ENCODE results near the gene LIMA1. TPM values are rescaled to one million over a fixed set of nuclear protein-coding genes. Genes with fewer than 3 reads are reported as not detected.

Gene LIMA1
- total and polyA plus RNA-seq, 2 of the 4 experiments (the other 2 are of a cell fraction) = 126 to 163 TPM

Small RNAs within 50 kb of the gene (microRNA-seq; reads per million reads assigned to microRNA genes)
- gene MIR1293 (ENCODE audit: insufficient read depth in 1 of 2, insufficient read length in 1 of 2, unreplicated experiment in 1 of 2) (0.37 to 19.6 reads per million in 2 experiments), gene RNU6-1093P (ENCODE audit: insufficient read depth, insufficient read length) (not detected)

Small RNAs within 50 kb of the gene (small RNA-seq; reads per million reads assigned to genes)
- gene MIR1293 (0.49 to 46.6 (median 33.3) reads per million in 5 experiments), gene RNU6-1093P (0 reads per million in 5 experiments)

Other genes with a start within 250 kb of the LIMA1 start
- 1.4 and 1.6 TPM in 2 replicates for gene ASIC1, start 225.9 kb downstream of the LIMA1 start, total RNA-seq (2012; rRNA removed)
- 9.5 and 9.9 TPM in 2 replicates for gene ASIC1, start 225.9 kb downstream of the LIMA1 start, polyA plus RNA-seq (2012; rRNA removed)
- gene SMARCD1, start 198.2 kb downstream of the LIMA1 start, total RNA-seq (2012; rRNA removed) = 28.1 TPM in 2 replicates
- gene SMARCD1, start 198.2 kb downstream of the LIMA1 start, polyA plus RNA-seq (2012; rRNA removed) = 43.9 and 47.9 TPM in 2 replicates
- 0.18 TPM in 1 of 2 replicates, not detected in the other for gene GPD1, start 179.5 kb downstream of the LIMA1 start, total RNA-seq (2012; rRNA removed)
- gene GPD1, start 179.5 kb downstream of the LIMA1 start, polyA plus RNA-seq (2012; rRNA removed) = 0.05 and 0.06 TPM in 2 replicates
- 30.0 and 30.8 TPM in 2 replicates for gene COX14, start 171.3 kb downstream of the LIMA1 start, total RNA-seq (2012; rRNA removed)
- gene COX14, start 171.3 kb downstream of the LIMA1 start, polyA plus RNA-seq (2012; rRNA removed) = 81.8 and 98.5 TPM in 2 replicates
- 40.3 and 47.5 TPM in 2 replicates for gene CERS5, start 116.2 kb downstream of the LIMA1 start, total RNA-seq (2012; rRNA removed)
- gene CERS5, start 116.2 kb downstream of the LIMA1 start, polyA plus RNA-seq (2012; rRNA removed) = 58.7 and 60.3 TPM in 2 replicates
- not detected in 2 replicates for gene FAM186A, start 113.1 kb upstream of the LIMA1 start, total RNA-seq (2012; rRNA removed)
- not detected in 2 replicates for gene FAM186A, start 113.1 kb upstream of the LIMA1 start, polyA plus RNA-seq (2012; rRNA removed)
- 41.7 and 42.5 TPM in 2 replicates for gene LARP4, start 117.4 kb upstream of the LIMA1 start, total RNA-seq (2012; rRNA removed)
- gene LARP4, start 117.4 kb upstream of the LIMA1 start, polyA plus RNA-seq (2012; rRNA removed) = 8.9 and 11.3 TPM in 2 replicates
- gene DIP2B, start 221.5 kb upstream of the LIMA1 start, total RNA-seq (2012; rRNA removed) = 12.9 and 13.9 TPM in 2 replicates
- gene DIP2B, start 221.5 kb upstream of the LIMA1 start, polyA plus RNA-seq (2012; rRNA removed) = 6.8 and 7.7 TPM in 2 replicates

Data from IMR-90 (cell line).